ENCODE results near the gene MRPS10.

GRCh38 chr6:42251500-42251899 is 33.8 kb upstream of the MRPS10 start:
- TF ChIP-seq, protein P1, sequence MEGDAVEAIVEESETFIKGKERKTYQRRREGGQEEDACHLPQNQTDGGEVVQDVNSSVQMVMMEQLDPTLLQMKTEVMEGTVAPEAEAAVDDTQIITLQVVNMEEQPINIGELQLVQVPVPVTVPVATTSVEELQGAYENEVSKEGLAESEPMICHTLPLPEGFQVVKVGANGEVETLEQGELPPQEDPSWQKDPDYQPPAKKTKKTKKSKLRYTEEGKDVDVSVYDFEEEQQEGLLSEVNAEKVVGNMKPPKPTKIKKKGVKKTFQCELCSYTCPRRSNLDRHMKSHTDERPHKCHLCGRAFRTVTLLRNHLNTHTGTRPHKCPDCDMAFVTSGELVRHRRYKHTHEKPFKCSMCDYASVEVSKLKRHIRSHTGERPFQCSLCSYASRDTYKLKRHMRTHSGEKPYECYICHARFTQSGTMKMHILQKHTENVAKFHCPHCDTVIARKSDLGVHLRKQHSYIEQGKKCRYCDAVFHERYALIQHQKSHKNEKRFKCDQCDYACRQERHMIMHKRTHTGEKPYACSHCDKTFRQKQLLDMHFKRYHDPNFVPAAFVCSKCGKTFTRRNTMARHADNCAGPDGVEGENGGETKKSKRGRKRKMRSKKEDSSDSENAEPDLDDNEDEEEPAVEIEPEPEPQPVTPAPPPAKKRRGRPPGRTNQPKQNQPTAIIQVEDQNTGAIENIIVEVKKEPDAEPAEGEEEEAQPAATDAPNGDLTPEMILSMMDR (IDR thresholded peaks at IDR 0.05 in 2 of 3, conservative IDR thresholded peaks at IDR 0.05 in 1 of 3; ENCODE audit: borderline replicate concordance in 1 of 3, insufficient read depth in 1 of 3, low read depth in 2 of 3, low read length in 2 of 3), result no peak
- no peak for TF ChIP-seq EZH2 (IDR thresholded peaks at IDR 0.05)
- TF ChIP-seq JUND (IDR thresholded peaks at IDR 0.05), result no peak
- TF ChIP-seq POLR2A (IDR thresholded peaks at IDR 0.05; ENCODE audit: borderline replicate concordance, extremely low read depth, insufficient read depth, insufficient read length), result no peak
- no peak for TF ChIP-seq YY1 (IDR thresholded peaks at IDR 0.05; ENCODE audit: extremely low read depth, insufficient replicate concordance, low read depth, low read length)
- TF ChIP-seq MAX (IDR thresholded peaks at IDR 0.05), result no peak
- no peak for TF ChIP-seq ZFX (IDR thresholded peaks at IDR 0.05)
- TF ChIP-seq, protein P2, sequence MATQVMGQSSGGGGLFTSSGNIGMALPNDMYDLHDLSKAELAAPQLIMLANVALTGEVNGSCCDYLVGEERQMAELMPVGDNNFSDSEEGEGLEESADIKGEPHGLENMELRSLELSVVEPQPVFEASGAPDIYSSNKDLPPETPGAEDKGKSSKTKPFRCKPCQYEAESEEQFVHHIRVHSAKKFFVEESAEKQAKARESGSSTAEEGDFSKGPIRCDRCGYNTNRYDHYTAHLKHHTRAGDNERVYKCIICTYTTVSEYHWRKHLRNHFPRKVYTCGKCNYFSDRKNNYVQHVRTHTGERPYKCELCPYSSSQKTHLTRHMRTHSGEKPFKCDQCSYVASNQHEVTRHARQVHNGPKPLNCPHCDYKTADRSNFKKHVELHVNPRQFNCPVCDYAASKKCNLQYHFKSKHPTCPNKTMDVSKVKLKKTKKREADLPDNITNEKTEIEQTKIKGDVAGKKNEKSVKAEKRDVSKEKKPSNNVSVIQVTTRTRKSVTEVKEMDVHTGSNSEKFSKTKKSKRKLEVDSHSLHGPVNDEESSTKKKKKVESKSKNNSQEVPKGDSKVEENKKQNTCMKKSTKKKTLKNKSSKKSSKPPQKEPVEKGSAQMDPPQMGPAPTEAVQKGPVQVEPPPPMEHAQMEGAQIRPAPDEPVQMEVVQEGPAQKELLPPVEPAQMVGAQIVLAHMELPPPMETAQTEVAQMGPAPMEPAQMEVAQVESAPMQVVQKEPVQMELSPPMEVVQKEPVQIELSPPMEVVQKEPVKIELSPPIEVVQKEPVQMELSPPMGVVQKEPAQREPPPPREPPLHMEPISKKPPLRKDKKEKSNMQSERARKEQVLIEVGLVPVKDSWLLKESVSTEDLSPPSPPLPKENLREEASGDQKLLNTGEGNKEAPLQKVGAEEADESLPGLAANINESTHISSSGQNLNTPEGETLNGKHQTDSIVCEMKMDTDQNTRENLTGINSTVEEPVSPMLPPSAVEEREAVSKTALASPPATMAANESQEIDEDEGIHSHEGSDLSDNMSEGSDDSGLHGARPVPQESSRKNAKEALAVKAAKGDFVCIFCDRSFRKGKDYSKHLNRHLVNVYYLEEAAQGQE (IDR thresholded peaks at IDR 0.05; ENCODE audit: low read depth), result no peak
